K562 (cell line): ENCODE results near the gene MPPED1. TPM values are rescaled to one million over a fixed set of nuclear protein-coding genes. Genes with fewer than 3 reads are reported as not detected.

Source experiments
- ATAC-seq: fragments of 200-7000 bp; cut with Tn5 transposase; 3 replicates; pipeline ENCODE4 v1.9.1; 2020; ENCODE audit warnings: moderate library complexity
- BruUV-seq: library from RNA; stranded (reverse); fragments of 400-500 nt; replicated peaks from 2 replicates; lab custom pipeline; 2021; lab: Mats Ljungman, UMichigan
- CTCF ChIA-PET: fragments of 300-600 bp; formaldehyde crosslinking; extraction: SDS; loops from one replicate; lab custom pipeline; 2021; ENCODE audit warnings: low intra/inter-chr PET ratio; lab: Yijun Ruan, JAX
- POLR2A ChIA-PET: fragments of 300-600, 350-650 bp; sonication (Branson Sonifier 250); formaldehyde crosslinking; extraction: SDS; loops from one replicate; lab custom pipeline; 2021; ENCODE audit warnings: antibody characterized with exemption, inconsistent platforms; lab: Yijun Ruan, JAX
- DNase-seq, 4 experiments: peaks; one replicate each; pipeline versions ENCODE4 v3.0.0 to v3.0.0-alpha.2; 2011 to 2018; ENCODE audit warnings: low spot score in 3 of 4, mixed read lengths in 3 of 4; ENCODE audit errors: extremely low read depth in 1 of 4
- FAIRE-seq: peaks from 2 replicates; lab custom pipeline; 2011; peaks lifted over from hg19 to GRCh38; lab: Jason Lieb, UNC
- H2AFZ ChIP-seq: 2 replicates; pipeline ENCODE4 v1.6.0; 2011; ENCODE audit warnings: low read depth, low read length, control low read depth, inconsistent platforms
- H3K27ac ChIP-seq: fragments of 200-600 bp; 3 replicates; pipeline ENCODE4 v1.8.0; 2011; ENCODE audit warnings: low read depth, mild to moderate bottlenecking, control low read depth, inconsistent platforms, low read length, moderate library complexity, mixed read lengths; ENCODE audit errors: extremely low read depth
- H3K27me3 ChIP-seq, 2 experiments: fragments of 300-600 bp in 1 of 2; 2 replicates in 1 of 2; 3 replicates in 1 of 2; pipeline versions ENCODE4 v1.6.0 to v1.8.0; 2011; ENCODE audit warnings: inconsistent platforms in 2 of 2, low read length in 2 of 2, mild to moderate bottlenecking in 1 of 2, mixed read lengths in 1 of 2, moderate library complexity in 1 of 2; ENCODE audit not compliant: control insufficient read depth in 2 of 2, insufficient read depth in 2 of 2
- H3K36me3 ChIP-seq: fragments of 300-600 bp; 3 replicates; pipeline ENCODE4 v1.8.0; 2011; ENCODE audit warnings: mild to moderate bottlenecking, low read length, inconsistent platforms; ENCODE audit not compliant: control insufficient read depth, insufficient read depth
- H3K4me1 ChIP-seq, 2 experiments: fragments of 200-600 bp in 1 of 2; replicated peaks in 1 of 2; 2 replicates in 1 of 2; 3 replicates in 1 of 2; pipeline versions ENCODE4 v1.5.1 to v1.8.0; 2011; ENCODE audit warnings: inconsistent platforms in 2 of 2, low read length in 2 of 2, mild to moderate bottlenecking in 1 of 2, mixed read lengths in 1 of 2, moderate library complexity in 1 of 2; ENCODE audit not compliant: control insufficient read depth in 2 of 2, insufficient read depth in 2 of 2
- H3K4me2 ChIP-seq: 2 replicates; pipeline ENCODE4 v1.6.1; 2011; ENCODE audit warnings: low read length, control low read depth, inconsistent platforms, mixed read lengths; ENCODE audit not compliant: insufficient read depth
- H3K4me3 ChIP-seq: fragments of 200-600 bp; sonication (generic), shearing (Covaris generic); 2 replicates; pipeline ENCODE4 v1.5.1; 2016; ENCODE audit warnings: control low read depth, inconsistent platforms
- H3K79me2 ChIP-seq: fragments of 200-600 bp; 3 replicates; pipeline ENCODE4 v1.8.0; 2011; ENCODE audit warnings: low read length, inconsistent platforms; ENCODE audit not compliant: control insufficient read depth, insufficient read depth
- H3K9ac ChIP-seq, 2 experiments: 2 replicates each; pipeline versions ENCODE4 v1.6.0 to v1.6.1; 2011; ENCODE audit warnings: low read depth in 2 of 2, low read length in 2 of 2, control low read depth in 1 of 2, inconsistent platforms in 1 of 2, mild to moderate bottlenecking in 1 of 2, mixed read lengths in 1 of 2; ENCODE audit not compliant: insufficient read depth in 1 of 2
- H3K9me1 ChIP-seq: one replicate; pipeline ENCODE4 v1.6.0; 2011; ENCODE audit warnings: inconsistent platforms, mild to moderate bottlenecking, low read length, moderate library complexity; ENCODE audit not compliant: control insufficient read depth, insufficient read depth
- H3K9me3 ChIP-seq: replicated peaks from 2 replicates; pipeline ENCODE4 v1.5.1; 2011; ENCODE audit warnings: low read depth, low read length, inconsistent platforms; ENCODE audit not compliant: control insufficient read depth, insufficient read depth
- H4K20me1 ChIP-seq: replicated peaks from 2 replicates; pipeline ENCODE4 v1.6.1; 2011; ENCODE audit warnings: low read length, inconsistent platforms, mixed read lengths; ENCODE audit not compliant: control insufficient read depth, insufficient read depth
- GABPB2 ChIP-seq: fragments of 250-450 bp; sonication (Bioruptor Pico); conservative IDR thresholded peaks from 2 replicates; pipeline ENCODE4 v1.5.1; 2021; ENCODE audit warnings: mild to moderate bottlenecking
- KAT8 ChIP-seq: fragments of 450-650 bp; IDR thresholded peaks from 2 replicates; pipeline ENCODE4 v1.6.1; 2016; ENCODE audit warnings: low read depth, mild to moderate bottlenecking
- KDM4B ChIP-seq, 2 experiments: fragments of 450-650 bp in 1 of 2; sonication (generic) in 1 of 2; IDR thresholded peaks; 2 replicates each; pipeline ENCODE4 v1.6.1; 2016 to 2017; ENCODE audit warnings: borderline replicate concordance in 2 of 2, antibody characterized with exemption in 1 of 2, low read depth in 1 of 2, mild to moderate bottlenecking in 1 of 2
- KLF13 ChIP-seq: fragments of 450-650 bp; IDR thresholded peaks from 2 replicates; pipeline ENCODE4 v1.6.1; 2016; ENCODE audit warnings: missing genetic modification characterization, low read depth, mild to moderate bottlenecking, missing compliant biosample characterization, moderate library complexity, borderline replicate concordance
- NR2C1 ChIP-seq, 2 experiments: fragments of 450-650 bp; IDR thresholded peaks; 2 replicates each; pipeline ENCODE4 v1.6.1; 2017; ENCODE audit warnings: mild to moderate bottlenecking in 2 of 2, antibody characterized with exemption in 1 of 2, inconsistent platforms in 1 of 2, missing compliant biosample characterization in 1 of 2, missing genetic modification characterization in 1 of 2
- PRPF4 ChIP-seq: fragments of 200-400 bp; formaldehyde crosslinking; IDR thresholded peaks from one replicate; pipeline ENCODE4 v1.6.1; 2017; ENCODE audit warnings: low read length, low read depth, mild to moderate bottlenecking; ENCODE audit not compliant: insufficient read depth, poor library complexity, severe bottlenecking
- TGIF2 ChIP-seq: sonication (generic); formaldehyde crosslinking; IDR thresholded peaks from 2 replicates; pipeline ENCODE4 v1.8.1; 2022; ENCODE audit warnings: mild to moderate bottlenecking, missing genetic modification reagents, moderate library complexity
- WGBS: fragments of 100-300 bp; shearing (Covaris generic); methylation state at CpG from one replicate; pipeline ENCODE4 v1.1.6; 2016; ENCODE audit warnings: low coverage, mixed read lengths; ENCODE audit not compliant: insufficient coverage; ENCODE audit errors: missing lambda C conversion rate; 5-methylcytosine and 5-hydroxymethylcytosine counted together
- in situ Hi-C: fragments of 300-500 bp; cut with MboI; formaldehyde crosslinking; loops from 4 replicates; pipeline ENCODE4 v1.15.0; 2018; ENCODE audit warnings: inconsistent platforms, mixed read lengths
- intact Hi-C: fragments of 100-400 bp; cut with micrococcal nuclease; formaldehyde crosslinking; loops from 2 replicates; pipeline ENCODE4 v1.14.2; 2022
- polyA plus RNA-seq, 8 experiments: library from polyadenylated mRNA; depleted of rRNA in 4 of 8; stranded (reverse) in 5 of 8; unstranded in 3 of 8; fragments of >200 nt; fragmentation: Nextera tagmentation in 2 of 8; fragmentation: Illumina TruSeq in 1 of 8; extraction: Ambion mirVana in 2 of 8; extraction: Trizol in 1 of 8; gene quantifications; 2 replicates each; pipeline versions ENCODE4 v1.2.1 to v1.2.3, GENCODE V29; 2011 to 2014; ENCODE audit warnings: inconsistent platforms in 1 of 8, missing spikeins in 1 of 8
- total RNA-seq, 7 experiments: library from RNA; depleted of rRNA in 6 of 7; stranded (reverse); fragments of >200 nt in 6 of 7; fragmentation: Illumina TruSeq in 2 of 7; extraction: Trizol in 2 of 7; gene quantifications; 2 replicates each; pipeline versions ENCODE4 v1.2.1 to v1.2.3, GENCODE V29; 2011 to 2021; ENCODE audit warnings: low replicate concordance in 1 of 7
- TF ChIP-seq, protein P1 (sequence below): fragments of 200-800 bp; sonication (Bioruptor generic); IDR thresholded peaks from 2 replicates; pipeline ENCODE4 v1.6.1; 2017; ENCODE audit warnings: missing genetic modification characterization, missing compliant biosample characterization
- TF ChIP-seq, protein P2 (sequence below), 2 experiments: fragments of 450-650 bp; IDR thresholded peaks; 2 replicates each; pipeline ENCODE4 v1.6.1; 2016
- TF ChIP-seq, protein P3 (sequence below), 2 experiments: fragments of 450-650 bp in 1 of 2; IDR thresholded peaks; 2 replicates each; pipeline ENCODE4 v1.6.1; 2011 to 2017; ENCODE audit warnings: low read depth in 2 of 2, antibody characterized with exemption in 1 of 2, borderline replicate concordance in 1 of 2, low read length in 1 of 2, mild to moderate bottlenecking in 1 of 2, mixed read lengths in 1 of 2; ENCODE audit not compliant: control insufficient read depth in 1 of 2
- TF ChIP-seq, protein P4 (sequence below): sonication (generic); IDR thresholded peaks from 2 replicates; pipeline ENCODE4 v1.6.1; 2016

The MPPED1 gene
- total and polyA plus RNA-seq, 9 of the 15 experiments (the other 6 are each of a cell fraction or from before 2014, with no cell fraction given), result not detected

DNA sequence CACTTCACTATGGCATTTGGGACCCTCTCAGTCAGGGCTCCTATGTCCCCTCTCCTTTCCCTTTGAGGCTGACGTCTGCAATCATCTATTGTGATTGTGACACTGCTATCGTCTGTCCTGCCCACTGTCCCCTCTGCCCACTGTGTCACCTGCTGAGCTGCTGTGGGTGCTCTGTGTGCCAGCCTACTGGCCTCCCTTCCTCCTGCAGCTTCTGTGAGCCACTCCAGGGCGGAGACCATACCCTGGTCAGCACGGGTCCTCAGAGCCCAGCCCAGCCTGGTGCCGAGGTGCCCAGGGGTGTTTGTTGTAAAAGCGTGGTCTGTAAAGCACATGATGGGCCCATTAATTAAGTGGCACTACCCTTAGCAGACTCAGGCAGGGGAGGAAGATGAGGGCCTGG, 29.4 kb downstream of the MPPED1 start:
- BruUV-seq, result no TSS peak
- ChIA-PET CTCF (no interaction called here), POLR2A (no interaction called here)
- Histone ChIP-seq H3K4me2 (no peak overlapping the region), H3K27me3 (peaks cover 0 to 13% of the 10 kb centered on the region in 2 experiments; a peak in 1 of 5 replicates), H3K36me3 (no peaks in the 10 kb centered on the region), H3K9ac (no peak overlapping the region), H2AFZ (no peak overlapping the region), H3K4me1 (no peaks in the 10 kb centered on the region; a peak in 1 of 5 replicates), H3K27ac (no peak overlapping the region), H3K9me1 (no peaks in the 10 kb centered on the region), H3K4me3 (no peak overlapping the region), H3K79me2 (no peaks in the 10 kb centered on the region), H4K20me1 (no peaks in the 10 kb centered on the region), H3K9me3 (no peaks in the 10 kb centered on the region)
- FAIRE-seq (no peak), ATAC-seq (no peak), DNase-seq (no peak)
- in situ Hi-C loops, result no loop called here
- intact Hi-C loops, result no loop called here
- 0% methylated on average over 5 of the region's 6 CpGs for WGBS
- TF ChIP-seq, protein P1, sequence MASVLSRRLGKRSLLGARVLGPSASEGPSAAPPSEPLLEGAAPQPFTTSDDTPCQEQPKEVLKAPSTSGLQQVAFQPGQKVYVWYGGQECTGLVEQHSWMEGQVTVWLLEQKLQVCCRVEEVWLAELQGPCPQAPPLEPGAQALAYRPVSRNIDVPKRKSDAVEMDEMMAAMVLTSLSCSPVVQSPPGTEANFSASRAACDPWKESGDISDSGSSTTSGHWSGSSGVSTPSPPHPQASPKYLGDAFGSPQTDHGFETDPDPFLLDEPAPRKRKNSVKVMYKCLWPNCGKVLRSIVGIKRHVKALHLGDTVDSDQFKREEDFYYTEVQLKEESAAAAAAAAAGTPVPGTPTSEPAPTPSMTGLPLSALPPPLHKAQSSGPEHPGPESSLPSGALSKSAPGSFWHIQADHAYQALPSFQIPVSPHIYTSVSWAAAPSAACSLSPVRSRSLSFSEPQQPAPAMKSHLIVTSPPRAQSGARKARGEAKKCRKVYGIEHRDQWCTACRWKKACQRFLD, result no peak
- TF ChIP-seq, protein P2, sequence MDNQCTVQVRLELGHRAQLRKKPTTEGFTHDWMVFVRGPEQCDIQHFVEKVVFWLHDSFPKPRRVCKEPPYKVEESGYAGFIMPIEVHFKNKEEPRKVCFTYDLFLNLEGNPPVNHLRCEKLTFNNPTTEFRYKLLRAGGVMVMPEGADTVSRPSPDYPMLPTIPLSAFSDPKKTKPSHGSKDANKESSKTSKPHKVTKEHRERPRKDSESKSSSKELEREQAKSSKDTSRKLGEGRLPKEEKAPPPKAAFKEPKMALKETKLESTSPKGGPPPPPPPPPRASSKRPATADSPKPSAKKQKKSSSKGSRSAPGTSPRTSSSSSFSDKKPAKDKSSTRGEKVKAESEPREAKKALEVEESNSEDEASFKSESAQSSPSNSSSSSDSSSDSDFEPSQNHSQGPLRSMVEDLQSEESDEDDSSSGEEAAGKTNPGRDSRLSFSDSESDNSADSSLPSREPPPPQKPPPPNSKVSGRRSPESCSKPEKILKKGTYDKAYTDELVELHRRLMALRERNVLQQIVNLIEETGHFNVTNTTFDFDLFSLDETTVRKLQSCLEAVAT (IDR thresholded peaks at IDR 0.05), result no peak
- TF ChIP-seq PRPF4, result no peak
- TF ChIP-seq NR2C1 (IDR thresholded peaks at IDR 0.05), result no peak
- no peak for TF ChIP-seq NR2C1 (tag; IDR thresholded peaks at IDR 0.05)
- no peak for TF ChIP-seq KLF13 (tag)
- no peak for TF ChIP-seq GABPB2 (CRISPR knock-in tag)
- TF ChIP-seq, protein P3, sequence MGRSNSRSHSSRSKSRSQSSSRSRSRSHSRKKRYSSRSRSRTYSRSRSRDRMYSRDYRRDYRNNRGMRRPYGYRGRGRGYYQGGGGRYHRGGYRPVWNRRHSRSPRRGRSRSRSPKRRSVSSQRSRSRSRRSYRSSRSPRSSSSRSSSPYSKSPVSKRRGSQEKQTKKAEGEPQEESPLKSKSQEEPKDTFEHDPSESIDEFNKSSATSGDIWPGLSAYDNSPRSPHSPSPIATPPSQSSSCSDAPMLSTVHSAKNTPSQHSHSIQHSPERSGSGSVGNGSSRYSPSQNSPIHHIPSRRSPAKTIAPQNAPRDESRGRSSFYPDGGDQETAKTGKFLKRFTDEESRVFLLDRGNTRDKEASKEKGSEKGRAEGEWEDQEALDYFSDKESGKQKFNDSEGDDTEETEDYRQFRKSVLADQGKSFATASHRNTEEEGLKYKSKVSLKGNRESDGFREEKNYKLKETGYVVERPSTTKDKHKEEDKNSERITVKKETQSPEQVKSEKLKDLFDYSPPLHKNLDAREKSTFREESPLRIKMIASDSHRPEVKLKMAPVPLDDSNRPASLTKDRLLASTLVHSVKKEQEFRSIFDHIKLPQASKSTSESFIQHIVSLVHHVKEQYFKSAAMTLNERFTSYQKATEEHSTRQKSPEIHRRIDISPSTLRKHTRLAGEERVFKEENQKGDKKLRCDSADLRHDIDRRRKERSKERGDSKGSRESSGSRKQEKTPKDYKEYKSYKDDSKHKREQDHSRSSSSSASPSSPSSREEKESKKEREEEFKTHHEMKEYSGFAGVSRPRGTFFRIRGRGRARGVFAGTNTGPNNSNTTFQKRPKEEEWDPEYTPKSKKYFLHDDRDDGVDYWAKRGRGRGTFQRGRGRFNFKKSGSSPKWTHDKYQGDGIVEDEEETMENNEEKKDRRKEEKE (IDR thresholded peaks at IDR 0.05; ENCODE audit: borderline replicate concordance in 1 of 2, control insufficient read depth in 1 of 2, low read depth in 2 of 2, low read length in 1 of 2), result no peak
- TF ChIP-seq TGIF2, result no peak
- no peak for TF ChIP-seq KDM4B (IDR thresholded peaks at IDR 0.05; ENCODE audit: borderline replicate concordance in 2 of 2, low read depth in 1 of 2)
- no peak for TF ChIP-seq KAT8
- TF ChIP-seq, protein P4, sequence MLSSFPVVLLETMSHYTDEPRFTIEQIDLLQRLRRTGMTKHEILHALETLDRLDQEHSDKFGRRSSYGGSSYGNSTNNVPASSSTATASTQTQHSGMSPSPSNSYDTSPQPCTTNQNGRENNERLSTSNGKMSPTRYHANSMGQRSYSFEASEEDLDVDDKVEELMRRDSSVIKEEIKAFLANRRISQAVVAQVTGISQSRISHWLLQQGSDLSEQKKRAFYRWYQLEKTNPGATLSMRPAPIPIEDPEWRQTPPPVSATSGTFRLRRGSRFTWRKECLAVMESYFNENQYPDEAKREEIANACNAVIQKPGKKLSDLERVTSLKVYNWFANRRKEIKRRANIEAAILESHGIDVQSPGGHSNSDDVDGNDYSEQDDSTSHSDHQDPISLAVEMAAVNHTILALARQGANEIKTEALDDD, result no peak
